Stimulated activated CD8-positive, alpha-beta memory T cell treated with anti-CD3 and anti-CD28 coated beads, Interleukin-7, amount 100 ng/mL, for 48 hours (primary cell): Measurements from ENCODE around the gene CHGA.

Experiments used
- DNase-seq, 2 donors: peaks; one replicate each; pipeline ENCODE4 v3.0.0-alpha.2; 2020; ENCODE audit warnings: low read depth in 1 of 2; ENCODE audit errors: extremely low read depth in 1 of 2

Gene CHGA

DNA sequence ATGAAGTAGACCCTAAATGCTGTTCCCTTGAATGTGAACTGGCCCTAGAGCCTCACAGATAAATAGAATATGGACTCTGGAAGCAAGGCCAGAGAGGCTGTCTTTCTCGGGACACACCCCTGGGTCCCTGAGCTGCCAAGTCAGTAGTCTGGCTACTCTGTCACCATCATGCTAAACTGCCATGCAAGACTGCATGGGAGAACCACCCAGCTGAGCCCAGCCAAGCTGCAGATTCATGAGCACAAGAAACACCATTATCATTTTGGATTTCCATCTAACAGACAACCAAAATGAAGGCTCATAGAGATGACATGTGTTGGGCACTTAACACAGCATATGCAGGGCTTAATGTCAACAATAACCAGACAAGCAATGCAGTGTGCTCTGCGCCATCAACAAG is 53.3 kb downstream of the CHGA start:
- DNase-seq: no peak

DNA sequence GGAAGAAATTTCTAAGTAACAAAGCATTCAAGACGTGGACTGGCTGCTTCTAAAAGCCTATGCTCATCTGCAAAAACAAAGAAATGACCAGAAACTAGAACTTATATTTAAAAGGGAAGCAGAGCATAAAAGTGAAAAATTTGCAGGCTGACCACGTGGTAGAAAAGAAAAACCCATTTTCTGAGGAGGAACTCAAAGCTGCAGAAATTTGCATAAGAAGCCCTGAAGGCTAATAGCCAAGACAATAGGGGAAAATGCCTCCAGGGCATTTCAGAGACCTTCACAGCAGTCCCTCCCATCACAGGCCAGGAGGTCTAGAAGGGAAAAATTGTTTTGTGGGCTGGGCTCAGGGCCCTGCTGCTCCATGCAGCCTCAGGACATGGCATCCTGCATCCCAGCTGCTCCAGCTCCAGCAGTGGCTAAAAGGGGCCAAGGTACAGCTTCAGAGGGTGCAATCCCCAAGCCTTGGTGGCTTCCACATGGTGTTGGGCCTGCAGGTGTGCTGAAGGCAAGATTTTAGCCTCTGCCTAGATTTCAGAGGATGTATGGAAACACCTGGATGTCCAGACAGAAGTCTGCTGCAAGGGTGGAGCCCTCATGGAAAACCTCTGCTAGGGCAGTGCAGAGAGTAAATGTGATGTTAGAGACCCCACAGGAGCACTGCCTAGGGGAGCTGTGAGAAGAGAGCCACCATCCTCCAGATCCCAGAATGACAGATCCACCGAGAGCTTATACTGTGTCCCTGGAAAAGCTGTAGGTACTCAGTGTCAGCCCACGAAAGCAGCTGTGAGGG is 55.5 kb downstream of the CHGA start:
- DNase-seq: no peak

- no peak for DNase-seq
Observed at GRCh38 chr14:92980866-92981265, 57.9 kb downstream of the CHGA start.

- no peak for DNase-seq
Observed at GRCh38 chr14:92981726-92982125, 58.8 kb downstream of the CHGA start.

- DNase-seq: no peak
Observed at GRCh38 chr14:92982956-92983355, 60.0 kb downstream of the CHGA start.

DNA sequence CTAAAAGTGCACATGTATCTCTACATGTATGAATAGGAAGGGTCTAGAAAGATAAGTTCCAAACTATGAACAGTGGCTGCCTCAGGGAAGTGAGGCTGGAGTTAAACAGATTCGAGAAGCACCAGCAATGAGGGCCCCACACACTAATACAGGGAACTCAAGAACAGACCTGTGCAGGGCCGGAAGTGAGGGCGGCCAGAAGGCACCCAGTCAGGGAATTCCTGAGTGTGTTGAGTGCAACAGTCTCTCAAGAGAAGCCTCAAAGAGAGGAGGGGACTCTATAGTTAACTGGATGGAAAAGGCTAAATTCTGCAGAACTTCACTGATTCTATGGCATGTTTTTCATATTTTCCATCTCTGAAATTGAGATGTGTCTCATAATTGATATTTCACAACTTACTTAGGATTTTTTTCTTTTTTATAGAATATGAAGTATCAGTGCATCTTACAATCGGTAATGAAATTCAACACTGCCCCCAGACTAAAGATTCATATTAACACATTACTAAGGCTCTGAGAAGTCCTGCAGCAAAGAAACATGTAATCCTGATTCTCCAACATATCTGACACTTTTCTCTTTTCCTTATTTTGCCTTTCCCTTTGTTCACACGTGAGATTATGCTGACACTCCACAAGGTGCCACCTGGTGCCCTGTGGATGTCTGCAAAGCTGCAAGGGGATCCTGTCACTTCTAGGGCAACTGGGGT is 61.3 kb downstream of the CHGA start:
- DNase-seq: no peak
